Tibial artery (tissue), 4 donors: Measurements from ENCODE around the gene CRYBA2.

Experiments
- DNase-seq, 2 donors: peaks; one replicate each; pipeline ENCODE4 v3.0.0-alpha.2; 2019
- H3K27ac ChIP-seq, 2 donors: fragments of 200-600 bp; sonication (generic) in 1 of 2; 1 replicate in 1 of 2; 2 replicates in 1 of 2; pipeline ENCODE4 v1.5.1; 2018 to 2019; ENCODE audit warnings: mild to moderate bottlenecking in 1 of 2
- H3K27me3 ChIP-seq, 2 donors: fragments of 200-600 bp; sonication (generic) in 1 of 2; one replicate each; pipeline versions ENCODE4 v1.5.1 to v1.6.0; 2016 to 2019
- H3K36me3 ChIP-seq, 3 donors: fragments of 200-600 bp; sonication (generic) in 2 of 3; one replicate each; pipeline ENCODE4 v1.5.1; 2016 to 2019; ENCODE audit warnings: mild to moderate bottlenecking in 2 of 3
- H3K4me1 ChIP-seq, 4 donors: fragments of 200-600 bp; sonication (generic) in 2 of 4; 1 replicate in 3 of 4; 2 replicates in 1 of 4; pipeline ENCODE4 v1.5.1; 2016 to 2019
- H3K4me3 ChIP-seq, 2 donors: fragments of 200-600 bp; sonication (generic) in 1 of 2; 1 replicate in 1 of 2; 2 replicates in 1 of 2; pipeline ENCODE4 v1.5.1; 2018 to 2019; ENCODE audit warnings: mild to moderate bottlenecking in 2 of 2
- H3K9me3 ChIP-seq, 3 donors: fragments of 200-600 bp; sonication (generic) in 1 of 3; one replicate each; pipeline ENCODE4 v1.5.1; 2016 to 2019
- intact Hi-C: fragments of 100-400 bp; cut with DNase I; formaldehyde crosslinking; loops from one replicate; pipeline ENCODE4 v1.15.0; 2023; ENCODE audit warnings: low total_unique reads
- TF ChIP-seq, protein P1 (sequence below), 2 experiments: fragments of 200-600 bp in 1 of 2; fragments of 450-650 bp in 1 of 2; IDR thresholded peaks; one replicate each; pipeline ENCODE4 v1.5.1; 2017 to 2019; ENCODE audit warnings: antibody characterized with exemption in 2 of 2, mild to moderate bottlenecking in 1 of 2, moderate library complexity in 1 of 2

Gene CRYBA2

GRCh38 chr2:218959141-218959731 lies 34.0 kb downstream of the CRYBA2 start, which contains the start of gene CDK5R2:
TSS of gene CDK5R2 (plus strand) at chr2:218959666. CDS start at chr2:218959821, 155 bp downstream.
- H3K9me3 ChIP-seq: no peaks in the 10 kb centered on the region
- H3K27ac ChIP-seq: no peak within 1 kb of the TSS
- TF ChIP-seq, protein P1, sequence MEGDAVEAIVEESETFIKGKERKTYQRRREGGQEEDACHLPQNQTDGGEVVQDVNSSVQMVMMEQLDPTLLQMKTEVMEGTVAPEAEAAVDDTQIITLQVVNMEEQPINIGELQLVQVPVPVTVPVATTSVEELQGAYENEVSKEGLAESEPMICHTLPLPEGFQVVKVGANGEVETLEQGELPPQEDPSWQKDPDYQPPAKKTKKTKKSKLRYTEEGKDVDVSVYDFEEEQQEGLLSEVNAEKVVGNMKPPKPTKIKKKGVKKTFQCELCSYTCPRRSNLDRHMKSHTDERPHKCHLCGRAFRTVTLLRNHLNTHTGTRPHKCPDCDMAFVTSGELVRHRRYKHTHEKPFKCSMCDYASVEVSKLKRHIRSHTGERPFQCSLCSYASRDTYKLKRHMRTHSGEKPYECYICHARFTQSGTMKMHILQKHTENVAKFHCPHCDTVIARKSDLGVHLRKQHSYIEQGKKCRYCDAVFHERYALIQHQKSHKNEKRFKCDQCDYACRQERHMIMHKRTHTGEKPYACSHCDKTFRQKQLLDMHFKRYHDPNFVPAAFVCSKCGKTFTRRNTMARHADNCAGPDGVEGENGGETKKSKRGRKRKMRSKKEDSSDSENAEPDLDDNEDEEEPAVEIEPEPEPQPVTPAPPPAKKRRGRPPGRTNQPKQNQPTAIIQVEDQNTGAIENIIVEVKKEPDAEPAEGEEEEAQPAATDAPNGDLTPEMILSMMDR (IDR thresholded peaks at IDR 0.05): no peak
- H3K36me3 ChIP-seq: no peaks in the 10 kb centered on the region
- peak within 1 kb of the TSS; percentile 22 to 39 for H3K4me3 ChIP-seq
- intact Hi-C loops: no loop called here
- DNase-seq: no peak
- H3K27me3 ChIP-seq: peaks cover 4 to 88% of the 10 kb centered on the region in 2 donors
- peaks cover 0 to 30% (median 16%) of the 10 kb centered on the region in 4 donors for H3K4me1 ChIP-seq

DNA sequence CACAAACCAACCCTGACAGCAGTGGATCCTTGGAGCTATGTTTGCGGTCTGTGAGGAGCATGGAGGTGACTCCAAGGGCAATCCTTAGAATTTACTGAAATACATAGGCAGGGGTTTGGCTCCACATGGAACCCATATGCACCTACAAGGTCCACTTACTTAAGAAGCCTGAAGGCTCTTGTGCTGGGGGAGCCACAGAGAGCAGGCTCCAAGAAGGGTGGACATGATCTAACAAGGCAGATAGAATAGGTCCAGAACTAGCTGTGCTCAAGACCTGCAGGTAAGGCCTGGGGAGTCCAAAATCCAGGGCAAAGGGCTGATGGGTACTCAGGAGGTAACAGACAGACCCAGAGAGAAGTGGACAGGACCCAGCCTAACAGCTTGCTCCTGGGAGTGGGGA lies 34.9 kb downstream of the CRYBA2 start:
- TF ChIP-seq, protein P1 (IDR thresholded peaks at IDR 0.05): no peak
- H3K4me3 ChIP-seq: no peak overlapping the region
- no peak for DNase-seq
- intact Hi-C loops: no loop called here
- peaks cover 0 to 29% (median 16%) of the 10 kb centered on the region in 4 donors for H3K4me1 ChIP-seq
- no peak overlapping the region for H3K27ac ChIP-seq
- peaks cover 4 to 86% of the 10 kb centered on the region in 2 donors for H3K27me3 ChIP-seq
- no peaks in the 10 kb centered on the region for H3K9me3 ChIP-seq
- H3K36me3 ChIP-seq: no peaks in the 10 kb centered on the region

DNA sequence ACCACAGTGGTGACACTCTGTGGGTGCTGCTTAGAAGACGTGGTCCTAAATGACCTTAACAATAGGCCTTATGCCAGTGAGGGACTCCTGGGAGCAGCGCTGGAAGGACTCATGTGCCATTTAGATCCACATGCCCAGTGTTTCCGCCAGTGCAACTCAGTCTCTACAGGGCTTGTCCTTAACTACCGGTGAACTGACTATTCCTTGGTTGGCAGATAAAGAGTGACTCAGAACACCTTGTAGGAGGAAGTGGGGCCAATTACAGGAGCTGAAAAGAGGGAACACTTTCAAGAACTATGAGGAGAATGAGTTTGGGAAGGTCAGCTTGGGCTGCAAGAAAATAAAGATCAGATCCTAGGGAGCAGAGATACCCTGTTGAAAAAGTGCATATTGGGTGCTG lies 35.6 kb downstream of the CRYBA2 start:
- Histone ChIP-seq H3K27me3 (peaks cover 4 to 82% of the 10 kb centered on the region in 2 donors), H3K27ac (no peak overlapping the region), H3K4me1 (peaks cover 0 to 23% (median 16%) of the 10 kb centered on the region in 4 donors), H3K9me3 (no peaks in the 10 kb centered on the region), H3K36me3 (no peaks in the 10 kb centered on the region), H3K4me3 (no peak overlapping the region)
- intact Hi-C loops: no loop called here
- DNase-seq: no peak
- TF ChIP-seq, protein P1 (IDR thresholded peaks at IDR 0.05): no peak

DNA sequence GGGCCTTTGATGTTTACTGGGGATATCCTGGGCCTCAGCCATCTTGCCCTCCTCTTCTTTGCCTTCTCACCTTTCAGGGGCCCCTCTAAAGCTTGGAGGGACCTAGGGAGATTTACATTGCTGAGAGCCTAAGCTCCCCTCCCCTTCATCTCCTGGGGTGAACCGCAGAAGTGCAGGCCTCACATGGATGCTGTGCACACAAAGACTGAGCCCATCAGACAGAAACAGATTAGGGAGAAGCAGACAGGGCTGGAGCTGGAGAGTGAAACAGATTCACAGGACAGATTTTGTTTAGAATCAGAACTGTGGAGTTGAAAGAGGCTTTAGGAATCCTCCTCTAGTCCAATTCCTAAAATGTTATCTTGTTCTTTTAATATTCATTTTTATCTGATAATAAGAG lies 37.2 kb downstream of the CRYBA2 start:
- Histone ChIP-seq H3K4me3 (no peak overlapping the region), H3K27me3 (peaks cover 0 to 82% of the 10 kb centered on the region in 2 donors), H3K4me1 (peaks cover 0 to 20% (median 14%) of the 10 kb centered on the region in 4 donors), H3K9me3 (no peaks in the 10 kb centered on the region), H3K36me3 (no peaks in the 10 kb centered on the region), H3K27ac (no peak overlapping the region)
- intact Hi-C loops: no loop called here
- TF ChIP-seq, protein P1 (IDR thresholded peaks at IDR 0.05): no peak
- DNase-seq: no peak

GRCh38 chr2:218954541-218955300 lies 38.5 kb downstream of the CRYBA2 start:
- Histone ChIP-seq H3K4me1 (peaks cover 0 to 8% (median 3%) of the 10 kb centered on the region in 4 donors), H3K27me3 (peaks cover 0 to 72% of the 10 kb centered on the region in 2 donors), H3K36me3 (no peaks in the 10 kb centered on the region), H3K27ac (no peak overlapping the region), H3K9me3 (no peaks in the 10 kb centered on the region), H3K4me3 (no peak overlapping the region)
- intact Hi-C loops: no loop called here
- DNase-seq: no peak
- TF ChIP-seq, protein P1 (IDR thresholded peaks at IDR 0.05): no peak
